ENCODE results near the gene PDE3A.

The PDE3A gene

DNA sequence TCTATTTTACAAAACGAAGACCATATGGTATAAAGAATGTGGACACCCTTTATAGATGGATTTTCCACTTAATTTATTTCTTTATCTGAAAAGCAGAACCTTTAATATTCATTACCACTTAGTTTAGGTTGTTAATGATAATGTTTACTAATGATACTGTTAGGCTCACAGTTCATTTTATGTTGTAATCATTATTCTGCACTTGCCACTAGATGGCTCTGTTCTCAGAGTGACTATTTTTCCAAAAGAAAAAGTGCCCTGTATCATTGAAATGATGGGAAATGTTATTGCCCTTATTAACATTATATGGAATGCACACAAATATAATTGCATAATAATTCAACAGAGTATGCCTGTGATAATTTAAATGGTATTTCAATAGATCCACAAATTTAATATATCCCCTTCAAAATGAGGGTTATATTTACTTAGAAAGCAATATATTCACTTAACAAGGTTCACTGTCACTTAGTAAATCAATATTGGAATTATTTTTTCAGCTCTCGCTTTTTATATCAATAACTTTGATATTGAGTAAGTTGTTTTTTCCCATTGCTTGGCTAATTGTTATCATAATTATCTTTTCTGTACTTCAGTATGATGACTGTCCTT, 95.7 kb downstream of the PDE3A start:
- DNase-seq: no peak

DNA sequence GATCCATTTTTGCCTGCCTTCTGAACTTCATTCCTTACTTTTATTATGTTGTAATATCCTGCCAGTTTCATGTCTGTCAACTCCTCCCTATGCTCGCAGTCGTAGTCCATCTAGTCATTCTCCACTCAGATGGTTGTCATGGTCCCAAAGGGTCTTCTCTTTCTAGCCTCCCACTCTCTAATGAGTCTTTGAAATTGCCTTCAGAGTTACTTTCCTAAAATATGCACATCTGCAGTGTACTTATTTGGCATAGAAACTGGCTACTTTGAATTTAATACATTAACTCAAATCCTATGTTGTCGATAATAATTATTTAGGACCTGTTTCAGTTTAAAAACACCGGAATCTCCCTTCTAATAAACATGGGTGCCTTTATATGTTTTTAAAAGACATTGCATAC, 101.0 kb downstream of the PDE3A start:
- no peak for DNase-seq

DNA sequence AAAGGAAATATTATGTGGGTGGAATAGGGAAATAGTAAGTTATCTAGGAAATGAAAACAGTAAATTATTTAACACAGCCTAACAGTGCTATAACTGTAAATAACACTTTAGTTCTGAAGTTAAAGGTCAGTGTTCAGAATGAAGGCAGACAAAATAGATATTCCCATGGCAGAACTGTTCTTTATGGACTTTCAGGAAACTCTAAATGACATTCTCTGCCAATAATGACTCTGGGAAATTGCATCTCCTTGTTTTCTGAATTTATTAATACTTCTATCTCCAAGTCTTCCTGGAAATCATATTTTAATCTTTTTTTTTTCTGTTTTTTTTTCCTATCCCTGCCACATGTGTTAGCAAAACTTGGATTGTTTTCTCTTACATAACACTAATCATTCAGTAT, 101.4 kb downstream of the PDE3A start:
- DNase-seq: no peak

DNA sequence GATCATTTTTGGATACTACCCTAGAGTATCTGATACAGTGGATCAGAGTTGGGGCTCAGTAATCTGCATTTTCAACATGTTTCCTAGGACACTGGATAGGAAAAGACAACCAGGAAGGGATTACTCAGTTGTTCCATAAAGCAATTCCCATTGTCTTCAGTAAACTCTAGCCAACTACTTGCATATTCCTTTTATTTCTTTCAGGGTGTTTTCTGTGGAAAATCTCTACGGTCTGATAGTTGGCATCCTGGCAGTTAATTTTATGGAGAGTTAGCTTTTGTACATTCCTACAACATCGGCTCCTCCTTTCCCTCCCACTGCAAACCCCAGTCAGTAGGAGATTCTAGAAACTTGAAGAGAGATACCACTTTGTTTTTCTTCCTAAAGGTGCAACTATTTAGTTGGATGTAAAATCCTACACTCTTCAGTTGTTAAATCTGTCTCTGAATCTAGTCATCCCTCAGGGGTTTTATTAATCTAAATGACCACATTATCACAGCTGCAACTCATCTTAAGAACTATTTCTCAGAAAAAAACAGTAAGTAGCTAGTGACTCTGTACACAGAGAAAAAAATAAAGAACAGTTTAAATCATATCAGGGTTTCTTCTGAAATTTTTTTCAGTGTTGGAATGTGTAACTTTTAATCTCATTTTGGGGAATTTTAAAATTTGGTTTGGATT, 103.9 kb downstream of the PDE3A start:
- no peak for DNase-seq

DNA sequence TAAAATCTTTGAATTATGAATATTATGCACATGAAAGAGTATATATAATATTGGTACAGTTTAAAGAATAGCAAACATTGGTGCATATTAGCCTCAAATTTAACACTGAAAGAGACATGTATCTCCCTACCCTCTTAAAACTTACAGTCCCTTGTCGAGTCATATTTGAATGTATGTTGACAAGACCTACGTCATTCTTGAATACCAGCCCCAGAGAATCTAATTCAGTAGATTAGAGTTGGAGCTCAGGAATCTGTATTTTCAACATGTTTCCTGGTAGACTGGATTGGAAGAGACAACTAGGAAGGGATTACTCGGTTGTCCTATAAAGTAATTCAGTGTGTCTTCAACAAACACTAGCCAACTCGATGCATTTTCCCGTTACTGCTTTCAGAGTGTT, 104.8 kb downstream of the PDE3A start:
- no peak for DNase-seq

DNA sequence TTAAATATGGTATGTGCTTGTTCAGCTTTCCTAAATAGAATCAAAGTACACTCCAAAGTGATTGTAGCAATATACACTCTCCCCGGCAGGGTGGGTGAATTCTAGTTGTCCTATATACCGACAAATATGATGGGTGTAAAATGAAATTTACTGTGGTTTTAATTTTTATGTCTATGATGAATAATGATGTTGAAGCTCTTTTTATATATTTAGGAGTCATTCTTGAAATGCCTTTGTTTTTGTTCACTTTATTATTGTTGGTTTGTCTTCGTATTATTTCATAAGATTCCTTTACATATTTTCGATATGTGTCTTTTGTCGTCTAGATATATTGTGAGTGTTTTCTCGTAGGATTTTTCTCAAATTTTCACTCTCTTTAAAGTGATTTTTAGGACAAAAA, 105.7 kb downstream of the PDE3A start:
- no peak for DNase-seq

DNA sequence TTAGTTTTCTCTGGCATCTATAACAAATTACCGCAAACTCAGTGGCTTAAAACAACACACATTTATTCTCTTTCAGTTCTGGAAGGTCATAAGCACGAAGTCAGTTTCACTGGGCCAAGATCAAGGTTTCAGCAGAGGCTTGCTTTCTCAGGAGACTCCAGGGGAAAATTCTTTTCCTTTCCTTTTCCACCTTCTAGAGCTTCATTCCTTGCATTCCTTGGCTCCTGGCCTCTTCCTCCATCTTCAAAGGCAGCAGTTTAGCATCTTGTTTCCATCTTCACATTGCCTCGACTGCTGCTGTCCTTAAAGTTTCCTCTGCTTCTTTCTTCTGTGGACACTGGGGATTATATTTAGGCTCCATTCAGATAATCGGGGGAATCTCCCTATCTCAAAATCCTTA, 106.1 kb downstream of the PDE3A start:
- no peak for DNase-seq

DNA sequence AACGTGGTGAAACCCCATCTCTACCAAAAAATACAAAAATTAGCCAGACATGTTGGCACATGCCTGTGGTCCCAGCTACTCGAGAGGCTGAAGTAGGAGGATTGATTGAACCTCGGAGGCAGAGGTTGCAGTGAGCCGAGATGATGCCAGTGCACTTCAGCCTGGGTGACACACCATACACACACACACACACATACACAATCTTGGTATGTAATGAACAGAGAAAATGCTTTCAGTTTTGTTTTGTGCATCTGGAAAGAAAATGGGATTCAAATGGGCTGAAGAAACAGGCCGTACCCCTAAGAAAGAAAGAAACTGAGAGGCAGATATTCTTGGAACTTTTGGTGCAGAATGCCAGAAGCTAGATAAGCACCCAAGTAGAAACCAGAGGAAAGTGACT, 107.2 kb downstream of the PDE3A start:
- DNase-seq: no peak

DNA sequence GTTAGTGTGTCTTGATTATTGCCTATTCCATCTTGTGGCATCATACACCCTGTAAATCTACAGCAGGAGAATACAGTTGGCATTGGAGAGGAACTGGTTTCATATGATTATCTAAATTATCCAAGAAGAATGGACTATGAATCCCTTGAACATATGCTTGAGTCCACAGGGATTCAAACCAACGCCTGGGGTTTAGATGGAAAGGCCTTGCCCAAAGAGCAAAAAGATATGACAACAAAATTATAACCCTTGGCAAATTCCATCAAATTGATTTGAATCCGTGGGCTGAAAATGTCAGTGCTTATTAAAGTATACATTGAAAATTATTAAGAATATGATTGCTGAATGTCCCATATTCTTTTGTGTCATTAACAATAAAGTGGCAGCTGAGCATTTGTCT, 108.2 kb downstream of the PDE3A start:
- DNase-seq: no peak

DNA sequence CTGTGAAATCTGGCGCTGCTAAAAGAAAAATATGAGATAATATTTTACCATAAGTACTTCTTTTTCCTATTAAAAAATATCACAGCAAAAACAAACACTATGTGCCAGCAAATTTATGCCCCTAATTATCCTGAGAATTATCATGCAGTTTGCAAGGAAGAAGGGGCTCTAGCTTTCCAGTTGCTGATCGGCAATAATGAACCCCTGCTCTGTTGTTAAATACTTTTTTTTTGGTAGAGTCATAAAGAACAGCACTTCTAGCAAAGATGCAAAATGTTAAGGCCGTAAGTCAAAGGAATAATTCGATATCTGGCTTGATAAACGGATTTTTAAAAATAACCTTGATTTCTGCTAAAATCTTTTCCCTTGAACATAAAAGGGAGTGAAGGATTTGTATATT, 108.9 kb downstream of the PDE3A start:
- DNase-seq: no peak

DNA sequence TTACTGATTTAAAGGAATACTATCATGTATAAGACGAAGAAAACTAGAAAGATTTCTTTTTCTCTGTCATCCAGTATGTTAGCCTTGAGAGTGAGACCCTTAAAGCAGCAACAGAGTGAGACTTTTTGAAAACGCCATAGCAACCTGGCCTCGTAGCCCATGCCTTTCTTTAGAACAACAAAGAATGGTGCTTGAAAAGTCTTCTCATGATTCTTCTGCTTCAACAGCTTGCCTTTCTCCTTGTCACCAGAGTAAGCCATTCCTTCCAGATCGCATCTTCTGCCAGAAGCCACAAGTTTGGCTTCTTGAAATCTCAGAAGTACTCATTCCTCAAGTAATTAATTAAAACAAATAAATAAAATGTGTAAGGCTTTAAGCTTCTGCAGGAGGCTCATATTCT, 109.3 kb downstream of the PDE3A start:
- no peak for DNase-seq

DNA sequence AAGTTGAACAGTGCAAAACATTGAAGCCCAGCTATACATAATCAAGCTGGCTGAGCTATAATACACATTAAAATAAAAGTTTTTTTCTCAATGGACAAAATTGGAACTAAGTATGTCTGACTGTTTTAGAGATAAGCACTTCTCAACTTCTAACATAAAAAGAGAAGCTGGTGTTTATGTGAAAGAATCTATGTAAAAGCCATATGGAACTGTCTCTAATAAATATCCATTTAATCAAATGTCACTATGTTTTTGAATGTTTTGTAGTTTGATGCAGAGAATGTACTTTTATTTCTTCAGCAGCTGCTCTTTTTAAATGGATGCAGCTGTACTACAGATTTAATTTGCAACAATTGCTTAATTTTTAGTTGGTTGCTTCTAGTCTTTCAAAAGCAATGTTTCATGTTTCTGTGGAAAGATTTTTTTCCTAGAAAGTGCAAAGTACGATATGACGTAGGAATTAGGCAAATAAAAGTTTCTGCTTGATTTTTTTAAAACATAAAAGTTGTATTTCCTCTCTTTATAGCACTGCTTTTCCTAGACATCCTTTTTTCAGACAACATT, 114.2 kb downstream of the PDE3A start:
- DNase-seq: no peak

DNA sequence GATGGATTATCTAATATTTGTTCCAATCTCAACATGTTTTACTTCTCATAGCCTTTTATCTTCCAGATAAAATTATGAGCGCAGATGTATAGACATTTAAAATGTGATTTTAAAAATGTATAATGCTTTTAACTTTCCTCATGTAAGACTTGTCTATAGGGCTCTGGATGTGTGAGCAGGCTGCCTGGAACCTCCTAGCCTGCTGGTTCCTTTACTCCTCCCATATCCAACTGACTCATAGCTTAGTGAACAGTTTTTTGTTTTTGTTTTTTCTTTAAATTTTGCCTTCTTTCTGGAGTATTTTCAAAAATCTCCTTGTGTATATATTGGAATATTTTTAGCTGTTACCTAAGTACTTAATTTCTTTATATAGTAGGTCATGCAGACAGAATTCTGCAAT, 115.4 kb downstream of the PDE3A start:
- DNase-seq: no peak

DNA sequence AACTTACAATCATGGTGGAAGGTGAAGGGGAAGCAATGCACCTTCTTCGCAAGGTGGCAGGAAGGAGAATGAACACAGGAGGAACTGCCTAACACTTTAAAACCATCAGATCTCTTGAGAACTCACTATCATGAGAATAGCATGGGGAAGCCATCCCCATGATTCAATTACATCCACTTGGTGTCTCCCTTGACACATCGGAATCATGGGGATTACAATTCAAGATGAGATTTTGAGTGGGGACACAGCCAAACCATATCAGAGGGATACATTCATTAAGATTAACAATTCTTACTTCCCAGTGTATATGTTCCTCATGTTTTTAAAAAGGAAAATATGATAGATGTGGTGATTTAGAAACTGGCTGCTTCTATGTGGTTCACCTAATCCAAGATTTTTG, 117.9 kb downstream of the PDE3A start:
- no peak for DNase-seq

DNA sequence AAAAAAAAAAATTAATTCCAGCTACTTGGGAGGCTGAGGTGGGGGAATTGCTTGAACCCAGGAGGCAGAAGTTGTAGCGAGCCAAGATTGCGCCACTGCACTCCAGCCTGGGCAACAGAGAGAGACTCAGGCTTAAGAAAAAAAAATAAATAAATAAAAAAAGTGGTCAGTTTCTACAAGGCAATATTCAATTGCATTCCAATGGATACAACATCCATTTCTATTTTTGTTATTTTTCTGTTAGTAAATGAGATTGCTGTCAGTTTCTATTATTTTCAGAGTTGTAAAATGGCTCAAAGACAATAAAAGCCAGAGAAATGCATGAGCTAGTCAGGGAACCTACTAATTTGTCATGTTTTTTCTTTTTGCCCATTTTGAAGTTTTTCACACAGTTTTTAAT, 119.2 kb downstream of the PDE3A start:
- DNase-seq: no peak

DNA sequence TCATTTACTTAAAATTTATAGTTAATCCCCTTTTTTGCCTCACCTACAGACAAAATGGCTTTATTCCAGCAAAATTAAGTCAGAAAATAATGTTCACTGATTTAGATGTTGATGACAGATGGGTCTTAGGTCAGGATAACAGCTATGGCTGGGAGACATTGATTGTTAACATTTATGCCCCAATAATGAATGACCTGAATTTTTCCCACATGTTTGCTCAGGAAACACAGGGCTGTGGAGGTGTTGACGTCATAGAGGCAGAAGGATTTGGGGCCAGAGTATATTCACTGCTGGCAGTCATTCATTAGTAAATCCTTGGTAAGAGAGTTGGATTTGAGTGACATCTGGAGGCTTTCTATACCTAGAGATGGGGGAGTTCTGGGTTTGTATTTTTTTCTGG, 121.3 kb downstream of the PDE3A start:
- DNase-seq: peak; percentile 73

DNA sequence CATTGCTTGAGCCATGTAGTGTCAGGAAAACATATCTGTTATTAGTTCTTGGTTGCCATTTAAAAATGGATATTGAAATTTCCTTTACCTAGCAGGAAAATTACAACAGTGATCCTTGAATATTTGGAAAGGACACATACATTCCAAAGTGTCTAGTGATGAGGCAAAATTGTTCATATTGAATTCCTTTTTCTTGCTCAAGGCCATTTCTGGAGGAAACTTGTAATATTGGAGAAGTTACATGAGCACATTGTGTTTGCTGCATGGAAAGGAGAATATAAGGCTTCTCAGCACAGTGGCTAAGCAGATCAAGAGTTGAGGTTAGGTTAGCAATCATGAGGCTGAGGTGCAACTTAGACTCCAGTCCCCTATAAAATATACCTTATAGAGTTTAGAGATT, 121.9 kb downstream of the PDE3A start:
- DNase-seq: no peak

DNA sequence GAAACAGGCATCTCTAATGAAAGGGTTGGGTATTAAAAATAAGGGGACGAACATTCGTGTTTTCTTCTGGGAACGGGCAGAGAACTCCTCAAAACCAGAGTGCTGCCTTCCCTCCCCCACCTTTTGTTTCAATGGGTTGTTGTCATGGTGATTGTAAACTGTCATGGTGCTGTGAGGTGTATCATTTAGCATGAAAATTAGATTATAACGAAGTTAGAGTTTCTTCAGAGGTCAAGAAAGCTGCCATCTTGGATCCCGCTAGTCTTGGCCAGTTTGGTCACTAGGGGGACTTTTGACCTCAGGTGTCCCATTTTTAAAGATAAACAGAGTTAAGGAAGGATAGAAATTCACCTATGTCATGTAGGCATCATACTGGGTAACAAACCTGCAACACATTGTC, 123.0 kb downstream of the PDE3A start:
- DNase-seq: no peak

DNA sequence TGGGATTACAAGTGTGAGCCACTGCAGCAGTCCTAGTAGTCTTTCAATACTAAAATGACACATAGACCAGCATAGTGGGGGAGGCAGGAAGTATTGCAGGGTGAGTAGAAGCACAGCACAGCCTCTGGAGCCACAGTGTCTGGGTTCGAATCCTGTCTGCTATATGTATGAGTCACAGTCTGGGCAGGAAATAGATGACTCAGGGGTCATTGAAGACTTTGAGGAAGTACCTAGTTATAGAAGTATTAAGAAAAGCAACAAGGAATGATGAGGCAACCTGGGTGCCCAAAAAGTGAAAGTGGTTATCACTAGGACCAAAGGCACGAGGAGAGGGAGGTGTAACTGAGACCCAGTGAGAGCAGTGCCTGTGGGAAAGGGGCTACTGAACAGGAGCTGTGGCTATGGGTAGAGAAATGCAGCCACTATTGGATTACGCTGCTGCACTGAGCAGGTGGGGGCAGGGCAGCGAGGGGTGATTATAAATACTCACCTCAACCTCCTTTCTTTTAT, 124.0 kb downstream of the PDE3A start:
- DNase-seq: no peak

DNA sequence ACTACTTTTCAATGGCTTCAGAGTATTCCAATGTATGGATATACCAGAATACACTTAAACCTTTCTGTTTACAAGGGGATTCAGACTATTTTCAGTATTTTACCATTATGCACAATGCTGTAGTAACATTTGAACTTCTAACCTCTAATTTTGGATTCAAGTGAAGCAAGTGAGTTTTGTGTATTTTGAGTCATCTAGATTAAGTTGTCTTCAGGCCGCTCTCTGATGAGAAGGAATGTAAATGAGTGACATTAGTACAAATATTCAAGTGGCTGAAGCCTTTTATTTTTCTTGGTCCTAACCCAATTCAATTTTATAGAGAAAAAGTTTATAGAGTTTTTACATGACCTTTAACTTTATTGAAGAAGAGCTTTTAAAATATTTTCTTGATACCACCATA, 125.6 kb downstream of the PDE3A start:
- no peak for DNase-seq

DNA sequence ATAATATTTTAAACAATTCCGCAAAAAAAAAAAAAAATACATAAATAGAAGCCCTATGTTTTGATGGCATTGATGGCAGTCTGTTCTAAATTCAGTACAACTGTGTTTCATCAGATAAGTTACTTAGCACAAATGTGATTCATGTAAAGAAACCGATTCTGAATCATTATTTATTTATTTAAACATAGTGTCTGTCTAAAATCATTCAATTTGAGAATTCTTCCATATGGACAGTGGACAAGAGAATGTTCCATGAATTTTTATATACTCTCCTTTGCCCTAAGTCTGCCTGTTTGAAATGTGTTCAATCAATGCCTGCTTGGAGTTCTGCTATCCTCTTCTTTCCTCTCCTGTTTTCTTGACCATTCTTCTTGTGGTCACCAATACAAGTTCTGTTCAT, 126.5 kb downstream of the PDE3A start:
- DNase-seq: no peak

DNA sequence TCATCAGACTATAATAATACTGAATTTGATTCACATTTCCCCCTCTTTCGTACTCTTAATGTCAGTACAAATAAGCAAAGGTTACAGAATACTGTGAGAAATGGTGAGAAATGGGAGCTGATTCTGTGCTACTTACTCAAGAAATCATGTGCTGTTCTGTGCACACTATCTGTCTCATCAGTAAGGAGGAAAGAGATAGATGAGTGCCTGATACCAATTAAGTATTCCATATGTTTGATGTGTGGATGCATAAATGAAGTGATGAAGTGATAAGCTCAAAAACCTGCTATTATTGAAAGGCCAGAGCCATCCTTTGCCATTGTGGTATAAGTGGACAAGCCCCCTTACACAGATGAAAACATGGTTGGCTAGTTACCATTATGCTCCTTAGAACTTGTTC, 127.7 kb downstream of the PDE3A start:
- DNase-seq: no peak

DNA sequence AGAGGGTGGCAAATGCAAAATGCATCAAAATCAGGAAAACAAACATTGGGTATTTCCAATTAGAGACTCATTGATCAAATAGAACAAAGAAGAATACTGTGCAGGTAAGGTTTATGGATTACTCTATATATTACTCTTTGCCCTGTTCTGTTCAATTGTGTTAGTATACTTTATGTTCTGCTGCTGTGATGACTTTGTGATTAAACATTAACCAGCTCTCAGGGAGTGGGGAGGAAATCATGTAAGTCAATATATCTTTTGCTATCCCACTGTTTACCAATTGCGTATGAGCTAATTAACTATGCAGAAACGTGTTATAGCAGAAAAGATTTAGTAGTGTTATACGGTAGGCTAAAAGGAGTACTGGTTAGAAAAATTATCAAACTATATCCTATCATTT, 129.4 kb downstream of the PDE3A start:
- no peak for DNase-seq

DNA sequence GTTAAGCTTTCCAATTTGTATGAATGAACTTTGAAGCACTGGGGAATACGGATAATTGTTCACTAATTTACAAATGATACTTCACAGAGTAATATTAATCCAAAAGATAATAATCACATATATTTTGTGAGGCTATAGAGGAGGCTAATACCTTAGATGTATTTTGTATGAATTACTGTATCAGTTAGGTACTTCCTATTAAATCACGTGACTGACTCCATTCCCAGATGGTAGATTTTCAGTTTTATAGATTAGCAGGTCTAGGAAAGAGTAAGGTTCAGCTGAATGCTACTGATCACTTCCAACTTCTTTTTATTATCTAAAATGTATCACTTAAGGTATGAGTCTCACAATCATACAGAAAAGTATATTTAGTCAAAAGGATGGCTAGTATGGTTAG, 133.6 kb downstream of the PDE3A start:
- no peak for DNase-seq

DNA sequence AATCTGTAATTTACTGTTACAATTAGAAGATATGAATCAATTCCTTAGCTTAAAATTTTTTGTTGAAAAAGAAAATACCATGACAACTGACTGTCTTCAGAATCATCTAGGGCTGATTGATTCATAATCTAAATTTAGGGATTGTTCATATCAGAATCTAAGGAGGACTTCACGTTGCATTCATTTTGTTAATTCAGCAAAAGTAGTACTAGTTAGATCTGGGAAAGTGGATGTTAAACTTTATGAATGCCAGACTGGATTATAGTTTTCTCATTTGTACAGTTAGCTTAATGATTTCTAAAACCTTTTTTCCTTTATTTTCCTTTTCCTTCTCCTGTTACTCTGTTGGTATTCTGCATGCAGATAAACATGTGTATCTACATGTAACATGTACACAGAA, 135.5 kb downstream of the PDE3A start:
- DNase-seq: no peak
